GM10248 (cell line): Measurements from ENCODE around the gene EXOC2.

Experiments used
- CTCF ChIA-PET: fragments of 300-600 bp; sonication (Branson Sonifier 250); formaldehyde crosslinking; extraction: SDS; loops from one replicate; lab custom pipeline; 2021; ENCODE audit warnings: antibody characterized with exemption; lab: Yijun Ruan, JAX
- POLR2A ChIA-PET: fragments of 350-650 bp; sonication (Branson Sonifier 250); formaldehyde crosslinking; extraction: SDS; loops from one replicate; lab custom pipeline; 2020; ENCODE audit warnings: antibody characterized with exemption; lab: Yijun Ruan, JAX
- DNase-seq: peaks from one replicate; pipeline ENCODE4 v3.0.0; 2012; ENCODE audit errors: extremely low spot score
- CTCF ChIP-seq: IDR thresholded peaks from 2 replicates; pipeline ENCODE4 v1.5.1; 2012; ENCODE audit warnings: mild to moderate bottlenecking, low read depth; ENCODE audit errors: extremely low read depth, missing control alignments, control extremely low read depth

EXOC2 gene

GRCh38 chr6:620166-620565, 72.8 kb downstream of the EXOC2 start:
- DNase-seq: no peak
- ChIA-PET CTCF (interaction anchor here (1.6 kb wide), 1 partner anchor 100 kb away, joined by 3 read pairs; no protein-coding TSS in a partner anchor), POLR2A (no interaction called here)
- no peak for TF ChIP-seq CTCF

GRCh38 chr6:617456-618100, 75.4 kb downstream of the EXOC2 start:
- POLR2A ChIA-PET: no interaction called here
- CTCF ChIA-PET: interaction anchor here (0.8 to 1.7 kb wide), 6 partner anchors 9 to 35 kb away, joined by 3 to 6 read pairs (median 4); no protein-coding TSS in a partner anchor
- no peak for TF ChIP-seq CTCF
- DNase-seq: no peak

GRCh38 chr6:613981-614380, 79.0 kb downstream of the EXOC2 start:
- POLR2A ChIA-PET: no interaction called here
- CTCF ChIA-PET: interaction anchor here (1.4 to 1.9 kb wide), 2 partner anchors 20 to 29 kb away, joined by 4 to 6 read pairs; no protein-coding TSS in a partner anchor
- DNase-seq: no peak
- no peak for TF ChIP-seq CTCF

- DNase-seq: no peak
- TF ChIP-seq CTCF: no peak
- POLR2A ChIA-PET: no interaction called here
- CTCF ChIA-PET: no interaction called here
These were observed 81.0 kb downstream of the EXOC2 start for GRCh38 chr6:611928-612327.

GRCh38 chr6:610882-611281, 82.1 kb downstream of the EXOC2 start:
- no peak for TF ChIP-seq CTCF
- POLR2A ChIA-PET: no interaction called here
- CTCF ChIA-PET: interaction anchor here (1.4 kb wide), 1 partner anchor 17 kb away, joined by 4 read pairs; no protein-coding TSS in a partner anchor
- DNase-seq: no peak

- no peak for TF ChIP-seq CTCF
- DNase-seq: no peak
- CTCF ChIA-PET: no interaction called here
- POLR2A ChIA-PET: no interaction called here
These were observed 83.0 kb downstream of the EXOC2 start for GRCh38 chr6:609905-610304.
